GM23338 (cell line): ENCODE data around the gene GPR39. TPM values are rescaled to one million over a fixed set of nuclear protein-coding genes. Genes with fewer than 3 reads are reported as not detected.

Experiments
- ATAC-seq: fragments of 200-7000 bp; cut with Tn5 transposase; 3 replicates; pipeline ENCODE4 v1.9.1; 2020
- DNase-seq: peaks from one replicate; pipeline ENCODE4 v3.0.0-alpha.2; 2015; ENCODE audit warnings: low spot score
- H2AFZ ChIP-seq: fragments of 200-600 bp; sonication (generic); 2 replicates; pipeline ENCODE4 v1.8.0; 2016; ENCODE audit warnings: antibody characterized with exemption, mild to moderate bottlenecking, moderate library complexity
- H3F3A ChIP-seq: fragments of 200-600 bp; sonication (generic); replicated peaks from 2 replicates; pipeline ENCODE4 v1.8.0; 2017; ENCODE audit warnings: antibody characterized with exemption, mixed run types, low read depth
- H3K27ac ChIP-seq: fragments of 200-600 bp; sonication (generic); 2 replicates; pipeline ENCODE4 v1.6.1; 2016; ENCODE audit warnings: low read depth
- H3K27me3 ChIP-seq: fragments of 200-600 bp; sonication (generic); 2 replicates; pipeline ENCODE4 v1.8.0; 2016; ENCODE audit warnings: mild to moderate bottlenecking, mixed run types, moderate library complexity; ENCODE audit not compliant: insufficient read depth
- H3K36me3 ChIP-seq: fragments of 200-600 bp; sonication (generic); 2 replicates; pipeline ENCODE4 v1.8.0; 2016; ENCODE audit warnings: mild to moderate bottlenecking; ENCODE audit not compliant: insufficient read depth
- H3K4me1 ChIP-seq: fragments of 200-600 bp; sonication (generic); 2 replicates; pipeline ENCODE4 v1.8.0; 2016; ENCODE audit warnings: mild to moderate bottlenecking, moderate library complexity; ENCODE audit not compliant: insufficient read depth
- H3K4me2 ChIP-seq: fragments of 200-600 bp; sonication (generic); 2 replicates; pipeline ENCODE4 v1.7.1; 2017; ENCODE audit warnings: mixed run types
- H3K4me3 ChIP-seq: fragments of 200-600 bp; sonication (generic); 2 replicates; pipeline ENCODE4 v1.6.1; 2016; ENCODE audit warnings: mixed run types
- H3K79me2 ChIP-seq: fragments of 200-600 bp; sonication (generic); replicated peaks from 2 replicates; pipeline ENCODE4 v1.8.0; 2017; ENCODE audit warnings: mild to moderate bottlenecking; ENCODE audit not compliant: insufficient read depth
- H3K9me2 ChIP-seq: fragments of 200-600 bp; sonication (generic); 2 replicates; pipeline ENCODE4 v1.8.0; 2017; ENCODE audit not compliant: insufficient read depth
- H4K20me1 ChIP-seq: fragments of 200-600 bp; sonication (generic); replicated peaks from 2 replicates; pipeline ENCODE4 v1.8.0; 2017; ENCODE audit warnings: mild to moderate bottlenecking; ENCODE audit not compliant: insufficient read depth
- H3K27ac Mint-ChIP-seq: 2 replicates; pipeline ENCODE4 v1.8.0; 2020; ENCODE audit warnings: inconsistent platforms, mild to moderate bottlenecking, moderate library complexity, mixed read lengths
- H3K27me3 Mint-ChIP-seq: 3 replicates; pipeline ENCODE4 v1.8.0; 2022; ENCODE audit warnings: low read depth, mild to moderate bottlenecking, moderate library complexity, mixed read lengths, inconsistent platforms; ENCODE audit not compliant: insufficient read depth, poor library complexity
- H3K36me3 Mint-ChIP-seq: 3 replicates; pipeline ENCODE4 v1.8.0; 2021; ENCODE audit warnings: low read depth, mild to moderate bottlenecking, inconsistent platforms, moderate library complexity, mixed read lengths
- H3K4me1 Mint-ChIP-seq: 3 replicates; pipeline ENCODE4 v1.8.0; 2020; ENCODE audit warnings: mild to moderate bottlenecking, inconsistent platforms, mixed read lengths
- H3K4me3 Mint-ChIP-seq: 3 replicates; pipeline ENCODE4 v1.8.0; 2021; ENCODE audit warnings: moderate library complexity, mild to moderate bottlenecking, inconsistent platforms, mixed read lengths
- H3K9me3 Mint-ChIP-seq: 3 replicates; pipeline ENCODE4 v1.8.0; 2020; ENCODE audit warnings: moderate library complexity, mild to moderate bottlenecking, inconsistent platforms, mixed read lengths
- CREB1 ChIP-seq: fragments of 250-450 bp; sonication (Bioruptor Pico); IDR thresholded peaks from 2 replicates; pipeline ENCODE4 v1.5.0; 2020; ENCODE audit warnings: low read depth, mild to moderate bottlenecking, moderate library complexity
- EZH2 ChIP-seq: fragments of 200-600 bp; sonication (generic); IDR thresholded peaks from one replicate; pipeline ENCODE4 v1.8.0; 2017; ENCODE audit warnings: antibody characterized with exemption, mild to moderate bottlenecking, low read depth; ENCODE audit not compliant: unreplicated experiment
- EZH2phosphoT487 ChIP-seq: fragments of 200-600 bp; sonication (generic); IDR thresholded peaks from one replicate; pipeline ENCODE4 v1.8.1; 2018; ENCODE audit warnings: antibody characterized with exemption; ENCODE audit not compliant: unreplicated experiment
- JUNB ChIP-seq: IDR thresholded peaks from one replicate; pipeline ENCODE4 v1.6.1; 2016; ENCODE audit warnings: antibody characterized with exemption; ENCODE audit not compliant: unreplicated experiment
- NANOG ChIP-seq: IDR thresholded peaks from 2 replicates; pipeline ENCODE4 v1.6.1; 2016; ENCODE audit warnings: antibody characterized with exemption, borderline replicate concordance
- POLR2AphosphoS5 ChIP-seq: IDR thresholded peaks from 2 replicates; pipeline ENCODE4 v1.6.1; 2016; ENCODE audit warnings: antibody characterized with exemption, low read depth
- STAT1 ChIP-seq: IDR thresholded peaks from one replicate; pipeline ENCODE4 v1.6.1; 2016; ENCODE audit warnings: antibody characterized with exemption; ENCODE audit not compliant: unreplicated experiment
- ZNF114 ChIP-seq: fragments of 250-450 bp; sonication (Bioruptor Pico); IDR thresholded peaks from 2 replicates; pipeline ENCODE4 v1.5.0; 2020; ENCODE audit warnings: mild to moderate bottlenecking, moderate library complexity
- ZNF331 ChIP-seq: fragments of 250-450 bp; sonication (Bioruptor Pico); IDR thresholded peaks from 2 replicates; pipeline ENCODE4 v1.5.0; 2020; ENCODE audit warnings: low read depth, mild to moderate bottlenecking, moderate library complexity
- polyA plus RNA-seq: library from polyadenylated mRNA; unstranded; fragments of >200 nt; fragmentation: Nextera tagmentation; extraction: Ambion mirVana; gene quantifications from 2 replicates; pipeline ENCODE4 v1.2.1, GENCODE V29; 2016
- total RNA-seq: library from RNA; depleted of rRNA; stranded (reverse); fragments of >200 nt; shearing (Covaris generic); gene quantifications from 2 replicates; pipeline ENCODE4 v1.2.3, GENCODE V29; 2014
- TF ChIP-seq, protein P1 (sequence below), 2 experiments: fragments of 200-600 bp in 1 of 2; sonication (generic) in 1 of 2; conservative IDR thresholded peaks; 2 replicates each; pipeline versions ENCODE4 v1.5.1 to v1.6.1; 2016 to 2017; ENCODE audit warnings: antibody characterized with exemption in 2 of 2, low read depth in 2 of 2, mild to moderate bottlenecking in 2 of 2, moderate library complexity in 1 of 2
- TF ChIP-seq, protein P2 (sequence below): IDR thresholded peaks from one replicate; pipeline ENCODE4 v1.6.1; 2018; ENCODE audit warnings: antibody characterized with exemption; ENCODE audit not compliant: unreplicated experiment
- TF ChIP-seq, protein P3 (sequence below): IDR thresholded peaks from 2 replicates; pipeline ENCODE4 v1.6.1; 2016; ENCODE audit warnings: antibody characterized with exemption

Gene GPR39
- total and polyA plus RNA-seq, 2 experiments from 2014 or later, result 0.55 to 1.9 TPM

DNA sequence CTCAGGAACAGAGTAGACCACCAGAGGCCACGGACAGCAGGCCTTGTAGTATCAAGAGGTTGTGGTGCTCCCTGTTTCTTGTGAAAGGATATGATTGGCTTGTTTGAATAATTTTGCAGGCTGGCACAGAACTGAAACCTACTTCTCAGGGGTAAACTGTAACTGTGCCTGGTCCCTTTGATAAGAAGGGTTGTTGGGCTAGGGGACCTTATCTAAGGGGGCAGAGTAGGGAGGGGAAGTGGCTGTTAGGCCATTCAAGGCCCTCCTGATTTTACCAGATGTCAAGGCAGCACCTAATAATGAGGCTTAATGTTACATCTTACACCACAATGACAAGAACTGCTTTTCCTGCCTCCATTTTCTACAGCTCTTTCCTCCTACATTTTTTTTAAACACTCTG is 45.6 kb downstream of the GPR39 start (continued):
- TF ChIP-seq, protein P1, sequence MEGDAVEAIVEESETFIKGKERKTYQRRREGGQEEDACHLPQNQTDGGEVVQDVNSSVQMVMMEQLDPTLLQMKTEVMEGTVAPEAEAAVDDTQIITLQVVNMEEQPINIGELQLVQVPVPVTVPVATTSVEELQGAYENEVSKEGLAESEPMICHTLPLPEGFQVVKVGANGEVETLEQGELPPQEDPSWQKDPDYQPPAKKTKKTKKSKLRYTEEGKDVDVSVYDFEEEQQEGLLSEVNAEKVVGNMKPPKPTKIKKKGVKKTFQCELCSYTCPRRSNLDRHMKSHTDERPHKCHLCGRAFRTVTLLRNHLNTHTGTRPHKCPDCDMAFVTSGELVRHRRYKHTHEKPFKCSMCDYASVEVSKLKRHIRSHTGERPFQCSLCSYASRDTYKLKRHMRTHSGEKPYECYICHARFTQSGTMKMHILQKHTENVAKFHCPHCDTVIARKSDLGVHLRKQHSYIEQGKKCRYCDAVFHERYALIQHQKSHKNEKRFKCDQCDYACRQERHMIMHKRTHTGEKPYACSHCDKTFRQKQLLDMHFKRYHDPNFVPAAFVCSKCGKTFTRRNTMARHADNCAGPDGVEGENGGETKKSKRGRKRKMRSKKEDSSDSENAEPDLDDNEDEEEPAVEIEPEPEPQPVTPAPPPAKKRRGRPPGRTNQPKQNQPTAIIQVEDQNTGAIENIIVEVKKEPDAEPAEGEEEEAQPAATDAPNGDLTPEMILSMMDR (conservative IDR thresholded peaks at IDR 0.05; ENCODE audit: low read depth in 2 of 2), result no peak
- TF ChIP-seq, protein P2, sequence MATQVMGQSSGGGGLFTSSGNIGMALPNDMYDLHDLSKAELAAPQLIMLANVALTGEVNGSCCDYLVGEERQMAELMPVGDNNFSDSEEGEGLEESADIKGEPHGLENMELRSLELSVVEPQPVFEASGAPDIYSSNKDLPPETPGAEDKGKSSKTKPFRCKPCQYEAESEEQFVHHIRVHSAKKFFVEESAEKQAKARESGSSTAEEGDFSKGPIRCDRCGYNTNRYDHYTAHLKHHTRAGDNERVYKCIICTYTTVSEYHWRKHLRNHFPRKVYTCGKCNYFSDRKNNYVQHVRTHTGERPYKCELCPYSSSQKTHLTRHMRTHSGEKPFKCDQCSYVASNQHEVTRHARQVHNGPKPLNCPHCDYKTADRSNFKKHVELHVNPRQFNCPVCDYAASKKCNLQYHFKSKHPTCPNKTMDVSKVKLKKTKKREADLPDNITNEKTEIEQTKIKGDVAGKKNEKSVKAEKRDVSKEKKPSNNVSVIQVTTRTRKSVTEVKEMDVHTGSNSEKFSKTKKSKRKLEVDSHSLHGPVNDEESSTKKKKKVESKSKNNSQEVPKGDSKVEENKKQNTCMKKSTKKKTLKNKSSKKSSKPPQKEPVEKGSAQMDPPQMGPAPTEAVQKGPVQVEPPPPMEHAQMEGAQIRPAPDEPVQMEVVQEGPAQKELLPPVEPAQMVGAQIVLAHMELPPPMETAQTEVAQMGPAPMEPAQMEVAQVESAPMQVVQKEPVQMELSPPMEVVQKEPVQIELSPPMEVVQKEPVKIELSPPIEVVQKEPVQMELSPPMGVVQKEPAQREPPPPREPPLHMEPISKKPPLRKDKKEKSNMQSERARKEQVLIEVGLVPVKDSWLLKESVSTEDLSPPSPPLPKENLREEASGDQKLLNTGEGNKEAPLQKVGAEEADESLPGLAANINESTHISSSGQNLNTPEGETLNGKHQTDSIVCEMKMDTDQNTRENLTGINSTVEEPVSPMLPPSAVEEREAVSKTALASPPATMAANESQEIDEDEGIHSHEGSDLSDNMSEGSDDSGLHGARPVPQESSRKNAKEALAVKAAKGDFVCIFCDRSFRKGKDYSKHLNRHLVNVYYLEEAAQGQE, result no peak
- no peak for TF ChIP-seq ZNF331 (CRISPR knock-in tag)
- TF ChIP-seq EZH2, result no peak
- TF ChIP-seq STAT1, result no peak
- no peak for TF ChIP-seq NANOG
- TF ChIP-seq ZNF114 (CRISPR knock-in tag), result no peak
- TF ChIP-seq JUNB, result no peak

DNA sequence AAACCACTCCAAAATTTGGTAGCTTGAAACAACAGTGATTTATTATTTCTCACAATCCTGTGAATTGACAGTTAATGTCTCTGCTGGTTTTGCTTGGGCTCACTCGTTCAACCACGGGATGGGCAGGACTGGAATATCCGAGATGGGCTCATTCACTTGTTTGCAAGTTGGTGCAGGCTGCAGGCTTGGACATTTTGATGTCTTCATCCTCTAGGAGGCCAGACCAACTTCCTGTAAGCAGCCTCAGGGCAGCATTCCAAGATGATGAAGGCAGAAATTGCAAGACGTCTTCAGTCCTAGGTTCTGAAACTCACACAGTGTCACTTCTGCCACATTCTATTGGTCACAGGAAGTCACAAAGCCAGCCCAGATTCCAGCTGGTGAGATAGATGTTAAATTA is 47.1 kb downstream of the GPR39 start:
- no peaks in the 10 kb centered on the region for H3K27me3 ChIP-seq
- H3K36me3 Mint-ChIP-seq, result peaks cover 19% of the 10 kb centered on the region
- no peak overlapping the region for H3K27ac Mint-ChIP-seq
- H3K27me3 Mint-ChIP-seq, result peaks cover 4% of the 10 kb centered on the region
- H3F3A ChIP-seq, result no peaks in the 10 kb centered on the region
- no peak overlapping the region for H3K4me3 Mint-ChIP-seq
- no peaks in the 10 kb centered on the region for H3K4me1 Mint-ChIP-seq
- H3K27ac ChIP-seq, result no peak overlapping the region
- no peaks in the 10 kb centered on the region for H3K79me2 ChIP-seq
- H2AFZ ChIP-seq, result no peak overlapping the region
- H3K36me3 ChIP-seq, result no peaks in the 10 kb centered on the region; the same call in 1 of the 2 replicates
- H3K4me1 ChIP-seq, result no peaks in the 10 kb centered on the region
- no peaks in the 10 kb centered on the region for H4K20me1 ChIP-seq
- DNase-seq, result no peak
- no peak overlapping the region for H3K4me2 ChIP-seq
- H3K4me3 ChIP-seq, result no peak overlapping the region
- ATAC-seq, result no peak
- peaks cover 53% of the 10 kb centered on the region for H3K9me3 Mint-ChIP-seq
- H3K9me2 ChIP-seq, result peaks cover 11% of the 10 kb centered on the region; the same call in 1 of the 2 replicates
- no peak for TF ChIP-seq EZH2phosphoT487
- no peak for TF ChIP-seq ZNF114 (CRISPR knock-in tag)
- no peak for TF ChIP-seq JUNB
- TF ChIP-seq ZNF331 (CRISPR knock-in tag), result no peak
- TF ChIP-seq, protein P3, sequence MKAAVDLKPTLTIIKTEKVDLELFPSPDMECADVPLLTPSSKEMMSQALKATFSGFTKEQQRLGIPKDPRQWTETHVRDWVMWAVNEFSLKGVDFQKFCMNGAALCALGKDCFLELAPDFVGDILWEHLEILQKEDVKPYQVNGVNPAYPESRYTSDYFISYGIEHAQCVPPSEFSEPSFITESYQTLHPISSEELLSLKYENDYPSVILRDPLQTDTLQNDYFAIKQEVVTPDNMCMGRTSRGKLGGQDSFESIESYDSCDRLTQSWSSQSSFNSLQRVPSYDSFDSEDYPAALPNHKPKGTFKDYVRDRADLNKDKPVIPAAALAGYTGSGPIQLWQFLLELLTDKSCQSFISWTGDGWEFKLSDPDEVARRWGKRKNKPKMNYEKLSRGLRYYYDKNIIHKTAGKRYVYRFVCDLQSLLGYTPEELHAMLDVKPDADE, result no peak
- no peak for TF ChIP-seq NANOG
- TF ChIP-seq EZH2, result no peak
- TF ChIP-seq, protein P2, result no peak
- no peak for TF ChIP-seq STAT1
- TF ChIP-seq, protein P1 (conservative IDR thresholded peaks at IDR 0.05; ENCODE audit: low read depth in 2 of 2), result no peak
- no peak for TF ChIP-seq CREB1 (CRISPR knock-in tag)
- TF ChIP-seq POLR2AphosphoS5, result no peak
